NCI-H128 (cell line): Measurements from ENCODE around the gene SULF2.

Source experiments
- DNase-seq: peaks from one replicate; lab custom pipeline; 2025; ENCODE audit not compliant: unreplicated experiment; lab: John Stamatoyannopoulos, UW

Gene SULF2

GRCh38 chr20:47717421-47717820 lies 67.9 kb downstream of the SULF2 start:
- no peak for DNase-seq

- no peak for DNase-seq
Observed at GRCh38 chr20:47713878-47714450, 71.3 kb downstream of the SULF2 start.

- DNase-seq, result no peak
Observed at GRCh38 chr20:47713163-47713562, 72.1 kb downstream of the SULF2 start.

GRCh38 chr20:47711046-47711752 lies 74.1 kb downstream of the SULF2 start:
- DNase-seq, result no peak

- DNase-seq, result no peak
Observed at GRCh38 chr20:47710665-47711045, 74.6 kb downstream of the SULF2 start.

- DNase-seq, result no peak
Observed at GRCh38 chr20:47708953-47709833, 76.1 kb downstream of the SULF2 start.

- no peak for DNase-seq
Observed at GRCh38 chr20:47708140-47708807, 77.0 kb downstream of the SULF2 start.

- DNase-seq, result no peak
Observed at GRCh38 chr20:47706345-47706744, 78.9 kb downstream of the SULF2 start.

GRCh38 chr20:47705497-47705856 lies 79.8 kb downstream of the SULF2 start:
- no peak for DNase-seq

- DNase-seq, result no peak
Observed at GRCh38 chr20:47704746-47705496, 80.4 kb downstream of the SULF2 start.

- DNase-seq, result no peak
Observed at GRCh38 chr20:47703748-47704147, 81.5 kb downstream of the SULF2 start.

GRCh38 chr20:47701612-47702011 lies 83.7 kb downstream of the SULF2 start:
- no peak for DNase-seq

- DNase-seq, result no peak
Observed at GRCh38 chr20:47700327-47700726, 85.0 kb downstream of the SULF2 start.

- no peak for DNase-seq
Observed at GRCh38 chr20:47699818-47700217, 85.5 kb downstream of the SULF2 start.

GRCh38 chr20:47698142-47698541 lies 87.1 kb downstream of the SULF2 start:
- DNase-seq, result no peak

- DNase-seq, result no peak
Observed at GRCh38 chr20:47696856-47697255, 88.4 kb downstream of the SULF2 start.

GRCh38 chr20:47694021-47694818 lies 91.1 kb downstream of the SULF2 start:
- no peak for DNase-seq

GRCh38 chr20:47691625-47692024 lies 93.7 kb downstream of the SULF2 start:
- DNase-seq, result no peak

- DNase-seq, result no peak
Observed at GRCh38 chr20:47689731-47690130, 95.5 kb downstream of the SULF2 start.
